HL-60 (cell line): ENCODE data around the gene PSG1.
"Not testable (repeated sequence)": the region's sequence is repeated elsewhere in the genome, so short reads cannot be mapped to it uniquely, and the experiment has no call there.

ENCODE experiments used
- DNase-seq, 2 experiments: peaks; one replicate each; pipeline ENCODE4 v3.0.0-alpha.2; 2010 to 2020; ENCODE audit warnings: low read depth in 1 of 2, low spot score in 1 of 2
- H3K27ac ChIP-seq: fragments of 250-450 bp; sonication (Bioruptor Pico); replicated peaks from 2 replicates; pipeline ENCODE4 v1.5.1; 2020; ENCODE audit warnings: mild to moderate bottlenecking, moderate library complexity
- H3K27me3 ChIP-seq: fragments of 250-450 bp; sonication (Bioruptor Pico); 2 replicates; pipeline ENCODE4 v1.5.1; 2021; ENCODE audit warnings: mild to moderate bottlenecking, moderate library complexity; ENCODE audit not compliant: insufficient read depth, poor library complexity, severe bottlenecking
- H3K4me3 ChIP-seq: replicated peaks from 2 replicates; pipeline ENCODE4 v1.5.1; 2011; ENCODE audit warnings: mild to moderate bottlenecking, control low read depth, low read length; ENCODE audit not compliant: insufficient read depth
- GABPA ChIP-seq: IDR thresholded peaks from 2 replicates; pipeline ENCODE4 v1.6.1; 2012; ENCODE audit warnings: low read depth
- POLR2AphosphoS5 ChIP-seq: IDR thresholded peaks from 2 replicates; pipeline ENCODE4 v1.6.1; 2012; ENCODE audit warnings: low read depth
- SPI1 ChIP-seq: IDR thresholded peaks from 2 replicates; pipeline ENCODE4 v1.6.1; 2012; ENCODE audit warnings: low read depth, mild to moderate bottlenecking, borderline replicate concordance
- TF ChIP-seq, protein P1 (sequence below): IDR thresholded peaks from one replicate; pipeline ENCODE4 v1.5.1; 2011; ENCODE audit warnings: low read length, control low read depth, inconsistent platforms; ENCODE audit not compliant: insufficient read depth
- TF ChIP-seq, protein P2 (sequence below): IDR thresholded peaks from 2 replicates; pipeline ENCODE4 v1.6.1; 2012; ENCODE audit warnings: low read depth; ENCODE audit not compliant: insufficient replicate concordance

The PSG1 gene

GRCh38 chr19:42850981-42851717, 28.4 kb downstream of the PSG1 start:
- TF ChIP-seq, protein P1, sequence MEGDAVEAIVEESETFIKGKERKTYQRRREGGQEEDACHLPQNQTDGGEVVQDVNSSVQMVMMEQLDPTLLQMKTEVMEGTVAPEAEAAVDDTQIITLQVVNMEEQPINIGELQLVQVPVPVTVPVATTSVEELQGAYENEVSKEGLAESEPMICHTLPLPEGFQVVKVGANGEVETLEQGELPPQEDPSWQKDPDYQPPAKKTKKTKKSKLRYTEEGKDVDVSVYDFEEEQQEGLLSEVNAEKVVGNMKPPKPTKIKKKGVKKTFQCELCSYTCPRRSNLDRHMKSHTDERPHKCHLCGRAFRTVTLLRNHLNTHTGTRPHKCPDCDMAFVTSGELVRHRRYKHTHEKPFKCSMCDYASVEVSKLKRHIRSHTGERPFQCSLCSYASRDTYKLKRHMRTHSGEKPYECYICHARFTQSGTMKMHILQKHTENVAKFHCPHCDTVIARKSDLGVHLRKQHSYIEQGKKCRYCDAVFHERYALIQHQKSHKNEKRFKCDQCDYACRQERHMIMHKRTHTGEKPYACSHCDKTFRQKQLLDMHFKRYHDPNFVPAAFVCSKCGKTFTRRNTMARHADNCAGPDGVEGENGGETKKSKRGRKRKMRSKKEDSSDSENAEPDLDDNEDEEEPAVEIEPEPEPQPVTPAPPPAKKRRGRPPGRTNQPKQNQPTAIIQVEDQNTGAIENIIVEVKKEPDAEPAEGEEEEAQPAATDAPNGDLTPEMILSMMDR = no peak
- TF ChIP-seq, protein P2, sequence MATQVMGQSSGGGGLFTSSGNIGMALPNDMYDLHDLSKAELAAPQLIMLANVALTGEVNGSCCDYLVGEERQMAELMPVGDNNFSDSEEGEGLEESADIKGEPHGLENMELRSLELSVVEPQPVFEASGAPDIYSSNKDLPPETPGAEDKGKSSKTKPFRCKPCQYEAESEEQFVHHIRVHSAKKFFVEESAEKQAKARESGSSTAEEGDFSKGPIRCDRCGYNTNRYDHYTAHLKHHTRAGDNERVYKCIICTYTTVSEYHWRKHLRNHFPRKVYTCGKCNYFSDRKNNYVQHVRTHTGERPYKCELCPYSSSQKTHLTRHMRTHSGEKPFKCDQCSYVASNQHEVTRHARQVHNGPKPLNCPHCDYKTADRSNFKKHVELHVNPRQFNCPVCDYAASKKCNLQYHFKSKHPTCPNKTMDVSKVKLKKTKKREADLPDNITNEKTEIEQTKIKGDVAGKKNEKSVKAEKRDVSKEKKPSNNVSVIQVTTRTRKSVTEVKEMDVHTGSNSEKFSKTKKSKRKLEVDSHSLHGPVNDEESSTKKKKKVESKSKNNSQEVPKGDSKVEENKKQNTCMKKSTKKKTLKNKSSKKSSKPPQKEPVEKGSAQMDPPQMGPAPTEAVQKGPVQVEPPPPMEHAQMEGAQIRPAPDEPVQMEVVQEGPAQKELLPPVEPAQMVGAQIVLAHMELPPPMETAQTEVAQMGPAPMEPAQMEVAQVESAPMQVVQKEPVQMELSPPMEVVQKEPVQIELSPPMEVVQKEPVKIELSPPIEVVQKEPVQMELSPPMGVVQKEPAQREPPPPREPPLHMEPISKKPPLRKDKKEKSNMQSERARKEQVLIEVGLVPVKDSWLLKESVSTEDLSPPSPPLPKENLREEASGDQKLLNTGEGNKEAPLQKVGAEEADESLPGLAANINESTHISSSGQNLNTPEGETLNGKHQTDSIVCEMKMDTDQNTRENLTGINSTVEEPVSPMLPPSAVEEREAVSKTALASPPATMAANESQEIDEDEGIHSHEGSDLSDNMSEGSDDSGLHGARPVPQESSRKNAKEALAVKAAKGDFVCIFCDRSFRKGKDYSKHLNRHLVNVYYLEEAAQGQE = no peak
- no peak for TF ChIP-seq GABPA
- no peak for TF ChIP-seq SPI1
- TF ChIP-seq POLR2AphosphoS5 = no peak
- Histone ChIP-seq H3K27me3 (no peaks in the 10 kb centered on the region), H3K27ac (no peak overlapping the region), H3K4me3 (no peak overlapping the region)
- DNase-seq = no peak

DNA sequence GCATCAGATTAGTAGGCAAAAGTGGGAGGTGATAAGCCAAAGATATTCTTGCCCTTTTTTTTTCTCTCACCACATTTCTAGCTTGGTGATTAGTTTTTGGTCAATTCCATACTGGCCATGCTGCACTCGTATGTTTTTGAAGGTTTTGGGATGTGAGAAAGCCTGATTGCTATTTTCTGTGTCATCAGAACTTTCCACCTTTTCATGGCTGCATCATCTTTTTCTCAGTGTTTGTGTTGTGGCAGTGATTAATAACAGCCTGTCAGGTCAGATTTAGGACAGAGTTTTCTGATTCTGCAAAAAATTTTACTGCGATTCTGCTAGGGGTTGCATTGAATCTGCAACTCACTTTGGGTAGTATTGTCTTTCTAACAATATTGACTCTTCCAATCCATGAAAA, 32.9 kb downstream of the PSG1 start:
- H3K4me3 ChIP-seq = no peak overlapping the region
- H3K27me3 ChIP-seq = no peaks in the 10 kb centered on the region
- no peak for DNase-seq
- no peak for TF ChIP-seq SPI1
- TF ChIP-seq, protein P1 = no peak
- TF ChIP-seq, protein P2 = no peak
- TF ChIP-seq GABPA = no peak
- no peak for TF ChIP-seq POLR2AphosphoS5
- no peak overlapping the region for H3K27ac ChIP-seq

GRCh38 chr19:42843631-42844030, 35.9 kb downstream of the PSG1 start:
- not testable (repeated sequence) for H3K4me3 ChIP-seq, DNase-seq, H3K27ac ChIP-seq, H3K27me3 ChIP-seq

DNA sequence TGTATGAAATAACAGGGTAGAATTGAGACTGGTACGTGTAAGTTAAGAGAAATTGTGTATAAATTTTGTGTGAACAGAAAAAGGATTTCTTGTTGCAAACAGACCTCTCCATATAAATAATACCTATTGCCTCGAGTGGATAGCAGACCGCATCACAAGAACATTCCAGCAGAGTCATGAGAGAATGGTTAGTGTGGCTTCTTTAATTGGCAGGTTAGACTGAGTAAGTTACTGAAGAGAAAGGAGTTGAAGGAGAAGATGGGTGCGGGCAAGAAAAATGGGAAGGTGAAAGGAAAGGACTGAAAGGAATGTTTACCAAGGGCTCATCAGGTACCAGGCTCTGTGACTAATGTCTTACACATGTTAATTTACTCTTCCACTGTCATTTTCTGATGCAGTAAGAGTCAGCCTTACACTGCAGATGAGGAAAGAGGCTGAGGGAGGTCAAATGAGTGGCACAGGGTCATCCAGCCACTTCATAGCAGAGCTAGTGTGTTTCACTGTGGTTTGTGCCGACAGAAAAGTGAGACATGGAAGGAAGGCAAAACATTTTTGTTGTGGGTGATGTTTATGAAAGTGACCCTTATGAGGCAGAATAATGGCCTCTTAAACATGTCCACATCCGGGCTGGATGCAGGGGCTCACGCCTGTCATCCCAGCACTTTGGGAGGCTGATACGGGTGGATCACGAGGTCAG, 46.6 kb downstream of the PSG1 start:
- not testable (repeated sequence) for DNase-seq, H3K27me3 ChIP-seq, H3K4me3 ChIP-seq, H3K27ac ChIP-seq

DNA sequence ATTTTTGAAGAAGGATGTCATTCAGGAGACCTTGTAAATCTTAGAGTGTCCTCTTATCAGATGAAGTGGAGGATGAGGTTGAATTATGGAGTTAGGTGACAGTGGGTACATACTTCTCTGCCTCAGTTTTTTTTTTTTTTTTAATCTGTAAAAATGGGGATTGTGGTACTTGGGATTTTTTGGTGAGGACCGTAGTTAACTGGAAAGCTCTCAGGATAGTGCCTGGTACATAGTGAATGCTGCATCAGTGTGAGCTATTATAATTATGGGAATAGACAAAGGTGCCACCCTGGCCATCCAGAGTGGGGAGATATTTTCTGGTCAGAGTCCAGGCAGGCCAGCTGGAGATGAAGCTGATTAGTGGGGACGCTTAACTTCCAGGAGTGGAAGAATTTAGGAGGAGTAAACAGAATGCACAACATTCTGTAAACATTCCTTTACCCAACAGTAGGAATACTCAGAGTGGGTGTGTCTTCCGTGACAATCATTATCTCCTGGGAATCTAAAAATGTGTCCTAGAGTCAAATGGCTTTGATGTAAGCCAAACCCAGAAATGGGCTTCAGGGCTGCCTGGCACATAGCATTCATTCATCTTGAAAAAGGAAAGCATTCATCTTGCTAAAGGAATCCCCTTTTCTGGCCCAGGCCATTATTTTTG, 47.4 kb downstream of the PSG1 start:
- DNase-seq, H3K27ac ChIP-seq, H3K4me3 ChIP-seq, H3K27me3 ChIP-seq: not testable (repeated sequence)
